Activated CD8-positive, alpha-beta memory T cell treated with anti-CD3 and anti-CD28 coated beads, Interleukin-2, amount 50 U/mL, for 1 hour (primary cell): ENCODE measurements around the gene SCEL.
"Not testable (repeated sequence)": the region's sequence is repeated elsewhere in the genome, so short reads cannot be mapped to it uniquely, and the experiment has no call there.

Experiments used
- DNase-seq: peaks from one replicate; pipeline ENCODE4 v3.0.0-alpha.2; 2020; ENCODE audit errors: extremely low read depth

SCEL gene

GRCh38 chr13:77535448-77535847 lies at the start of gene SCEL:
Gene SCEL (plus strand): TSS chr13:77535706. CDS start chr13:77555876, 20,170 bp downstream.
- DNase-seq: no peak

GRCh38 chr13:77489566-77490337 lies 45.8 kb upstream of the SCEL start:
- no peak for DNase-seq

- DNase-seq: no peak
Measured at GRCh38 chr13:77492982-77493381, 42.5 kb upstream of the SCEL start.

- no peak for DNase-seq
Measured at GRCh38 chr13:77494226-77494625, 41.3 kb upstream of the SCEL start.

GRCh38 chr13:77497350-77497749 lies 38.2 kb upstream of the SCEL start:
- no peak for DNase-seq

GRCh38 chr13:77497835-77498234 lies 37.7 kb upstream of the SCEL start:
- no peak for DNase-seq

GRCh38 chr13:77502104-77502720 lies 33.3 kb upstream of the SCEL start:
- no peak for DNase-seq

GRCh38 chr13:77503398-77503797 lies 32.1 kb upstream of the SCEL start:
- DNase-seq: no peak

- no peak for DNase-seq
Measured at GRCh38 chr13:77506874-77507273, 28.6 kb upstream of the SCEL start.

- no peak for DNase-seq
Measured at GRCh38 chr13:77507931-77508776, 27.4 kb upstream of the SCEL start.

GRCh38 chr13:77508959-77509620 lies 26.4 kb upstream of the SCEL start:
- DNase-seq: no peak

- DNase-seq: no peak
Measured at GRCh38 chr13:77510156-77510555, 25.4 kb upstream of the SCEL start.

- no peak for DNase-seq
Measured at GRCh38 chr13:77511552-77511951, 24.0 kb upstream of the SCEL start.

- no peak for DNase-seq
Measured at GRCh38 chr13:77513719-77514335, 21.7 kb upstream of the SCEL start.

- DNase-seq: no peak
Measured at GRCh38 chr13:77514336-77514726, 21.2 kb upstream of the SCEL start.

- no peak for DNase-seq
Measured at GRCh38 chr13:77515785-77516184, 19.7 kb upstream of the SCEL start.

GRCh38 chr13:77516342-77516789 lies 19.1 kb upstream of the SCEL start:
- no peak for DNase-seq

- no peak for DNase-seq
Measured at GRCh38 chr13:77518266-77518665, 17.2 kb upstream of the SCEL start.

GRCh38 chr13:77519396-77519795 lies 16.1 kb upstream of the SCEL start:
- not testable (repeated sequence) for DNase-seq

- no peak for DNase-seq
Measured at GRCh38 chr13:77519808-77520207, 15.7 kb upstream of the SCEL start.

GRCh38 chr13:77521194-77521593 lies 14.3 kb upstream of the SCEL start:
- DNase-seq: no peak
